CD4-positive, alpha-beta T cell treated with Interleukin-10 for 1 hour (primary cell): ENCODE results near the gene VKORC1L1.
"Not testable (repeated sequence)": the region's sequence is repeated elsewhere in the genome, so short reads cannot be mapped to it uniquely, and the experiment has no call there.

Experiments used
- DNase-seq: peaks from one replicate; pipeline ENCODE4 v3.0.0-alpha.2; 2020

VKORC1L1 gene

GRCh38 chr7:65872776-65873581 is at the start of gene VKORC1L1:
Gene VKORC1L1, plus strand, starts transcription at chr7:65873074. Its CDS starts 298 bp downstream, at chr7:65873372.
- DNase-seq: peak; percentile 96

- no peak for DNase-seq
Measured at GRCh38 chr7:65827366-65827765, 45.5 kb upstream of the VKORC1L1 start.

- DNase-seq: no peak
Measured at GRCh38 chr7:65832281-65832680, 40.6 kb upstream of the VKORC1L1 start.

GRCh38 chr7:65836684-65837083 is 36.2 kb upstream of the VKORC1L1 start:
- DNase-seq: not testable (repeated sequence)

- DNase-seq: not testable (repeated sequence)
Measured at GRCh38 chr7:65837541-65837956, 35.3 kb upstream of the VKORC1L1 start.

GRCh38 chr7:65839846-65840245 is 33.0 kb upstream of the VKORC1L1 start:
- DNase-seq: no peak

- DNase-seq: no peak
Measured at GRCh38 chr7:65840446-65840845, 32.4 kb upstream of the VKORC1L1 start.

GRCh38 chr7:65843616-65844015 is 29.3 kb upstream of the VKORC1L1 start:
- not testable (repeated sequence) for DNase-seq

GRCh38 chr7:65846008-65846570 is 26.8 kb upstream of the VKORC1L1 start:
- no peak for DNase-seq

- DNase-seq: not testable (repeated sequence)
Measured at GRCh38 chr7:65853426-65853825, 19.4 kb upstream of the VKORC1L1 start.

- not testable (repeated sequence) for DNase-seq
Measured at GRCh38 chr7:65853892-65854291, 19.0 kb upstream of the VKORC1L1 start.

GRCh38 chr7:65857321-65857894 is 15.5 kb upstream of the VKORC1L1 start:
- not testable (repeated sequence) for DNase-seq

GRCh38 chr7:65858660-65859059 is 14.2 kb upstream of the VKORC1L1 start:
- not testable (repeated sequence) for DNase-seq

GRCh38 chr7:65866244-65866643 is 6.6 kb upstream of the VKORC1L1 start:
- not testable (repeated sequence) for DNase-seq

- DNase-seq: not testable (repeated sequence)
Measured at GRCh38 chr7:65867681-65868080, 5.2 kb upstream of the VKORC1L1 start.

- DNase-seq: not testable (repeated sequence)
Measured at GRCh38 chr7:65869312-65869711, 3.6 kb upstream of the VKORC1L1 start.

GRCh38 chr7:65871451-65871850 is 1.4 kb upstream of the VKORC1L1 start:
- not testable (repeated sequence) for DNase-seq

- DNase-seq: peak; percentile 20
Measured at GRCh38 chr7:65873582-65874193, 814 bp downstream of the VKORC1L1 start.

- not testable (repeated sequence) for DNase-seq
Measured at GRCh38 chr7:65875715-65876114, 2.8 kb downstream of the VKORC1L1 start.

- not testable (repeated sequence) for DNase-seq
Measured at GRCh38 chr7:65879292-65880153, 6.6 kb downstream of the VKORC1L1 start.

GRCh38 chr7:65880242-65880641 is 7.4 kb downstream of the VKORC1L1 start:
- DNase-seq: not testable (repeated sequence)

GRCh38 chr7:65884983-65885382 is 12.1 kb downstream of the VKORC1L1 start:
- not testable (repeated sequence) for DNase-seq
